BE2C (cell line): ENCODE results near the gene AUTS2.

Experiments
- DNase-seq: peaks from one replicate; pipeline ENCODE4 v3.0.0-alpha.2; 2020
- H3K27me3 ChIP-seq: fragments of 250-450 bp; sonication (Bioruptor Pico); 2 replicates; pipeline ENCODE4 v1.5.1; 2020; ENCODE audit warnings: mild to moderate bottlenecking
- H3K36me3 ChIP-seq: fragments of 250-450 bp; sonication (Bioruptor Pico); 2 replicates; pipeline ENCODE4 v1.5.1; 2020; ENCODE audit warnings: mild to moderate bottlenecking
- H3K4me1 ChIP-seq: fragments of 250-450 bp; sonication (Bioruptor Pico); 2 replicates; pipeline ENCODE4 v1.5.1; 2020
- H3K4me3 ChIP-seq: 2 replicates; pipeline ENCODE4 v1.5.1; 2011; ENCODE audit warnings: low read depth, low read length
- H3K9me3 ChIP-seq: fragments of 250-450 bp; sonication (Bioruptor Pico); 2 replicates; pipeline ENCODE4 v1.5.1; 2020
- CTCF ChIP-seq: IDR thresholded peaks from 2 replicates; pipeline ENCODE4 v1.5.1; 2012; ENCODE audit warnings: mild to moderate bottlenecking, low read depth, low read length

AUTS2 gene

GRCh38 chr7:70791341-70791740 is 1193.1 kb downstream of the AUTS2 start:
- DNase-seq: no peak
- no peak overlapping the region for H3K4me3 ChIP-seq
- H3K4me1 ChIP-seq: no peaks in the 10 kb centered on the region
- no peaks in the 10 kb centered on the region for H3K27me3 ChIP-seq
- no peak for TF ChIP-seq CTCF
- H3K36me3 ChIP-seq: no peaks in the 10 kb centered on the region; the same call in 1 of the 2 replicates
- H3K9me3 ChIP-seq: no peaks in the 10 kb centered on the region

- Histone ChIP-seq H3K4me1 (no peaks in the 10 kb centered on the region), H3K4me3 (no peak overlapping the region), H3K36me3 (no peaks in the 10 kb centered on the region; the same call in 1 of the 2 replicates), H3K9me3 (no peaks in the 10 kb centered on the region), H3K27me3 (no peaks in the 10 kb centered on the region)
- DNase-seq: no peak
- TF ChIP-seq CTCF: no peak
Observed at GRCh38 chr7:70793060-70793459, 1194.8 kb downstream of the AUTS2 start.

- TF ChIP-seq CTCF: no peak
- H3K9me3 ChIP-seq: no peaks in the 10 kb centered on the region
- H3K4me1 ChIP-seq: no peaks in the 10 kb centered on the region
- H3K36me3 ChIP-seq: no peaks in the 10 kb centered on the region; the same call in 1 of the 2 replicates
- no peak overlapping the region for H3K4me3 ChIP-seq
- DNase-seq: no peak
- no peaks in the 10 kb centered on the region for H3K27me3 ChIP-seq
Observed at GRCh38 chr7:70793821-70794220, 1195.5 kb downstream of the AUTS2 start.

GRCh38 chr7:70794962-70795361 is 1196.7 kb downstream of the AUTS2 start:
- no peak for DNase-seq

GRCh38 chr7:70795948-70796347 is 1197.7 kb downstream of the AUTS2 start:
- TF ChIP-seq CTCF: no peak
- Histone ChIP-seq H3K27me3 (no peaks in the 10 kb centered on the region), H3K4me3 (no peak overlapping the region), H3K9me3 (no peaks in the 10 kb centered on the region), H3K36me3 (no peaks in the 10 kb centered on the region; the same call in 1 of the 2 replicates), H3K4me1 (no peaks in the 10 kb centered on the region)
- DNase-seq: no peak

More at GRCh38 chr7:70794962-70795361, 1196.7 kb downstream of the AUTS2 start:
- TF ChIP-seq CTCF: no peak
- Histone ChIP-seq H3K36me3 (no peaks in the 10 kb centered on the region; the same call in 1 of the 2 replicates), H3K4me3 (no peak overlapping the region), H3K4me1 (no peaks in the 10 kb centered on the region), H3K27me3 (no peaks in the 10 kb centered on the region), H3K9me3 (no peaks in the 10 kb centered on the region)

GRCh38 chr7:70797109-70797514 is 1198.8 kb downstream of the AUTS2 start:
- Histone ChIP-seq H3K9me3 (no peaks in the 10 kb centered on the region), H3K4me1 (no peaks in the 10 kb centered on the region), H3K27me3 (no peaks in the 10 kb centered on the region), H3K36me3 (no peaks in the 10 kb centered on the region), H3K4me3 (no peak overlapping the region)
- no peak for TF ChIP-seq CTCF
- peak; percentile 36 for DNase-seq
